Measurements from ENCODE around the gene ACACA.

Gene ACACA

DNA sequence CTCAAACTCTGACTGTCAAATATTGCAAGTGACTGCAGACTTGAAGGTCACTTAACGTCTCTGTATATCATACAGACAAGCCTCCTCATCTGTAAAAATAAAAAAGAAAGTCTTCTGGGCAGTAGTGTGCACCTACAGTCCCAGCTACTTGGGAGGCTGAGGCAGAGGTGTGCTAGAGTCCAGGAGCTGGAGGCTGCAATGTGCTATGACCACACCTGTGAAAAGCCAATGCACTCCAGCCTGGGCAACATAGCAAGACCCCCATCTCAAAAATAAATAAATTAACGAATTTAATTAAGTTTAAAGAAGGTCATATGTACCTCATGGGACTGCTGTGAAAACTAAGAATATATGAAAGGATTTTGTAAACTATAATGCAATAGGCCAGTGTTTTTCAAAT lies 65.8 kb downstream of the ACACA start:
- no peak for DNase-seq (ENCODE audit: low read depth)
- TF ChIP-seq, protein P1, sequence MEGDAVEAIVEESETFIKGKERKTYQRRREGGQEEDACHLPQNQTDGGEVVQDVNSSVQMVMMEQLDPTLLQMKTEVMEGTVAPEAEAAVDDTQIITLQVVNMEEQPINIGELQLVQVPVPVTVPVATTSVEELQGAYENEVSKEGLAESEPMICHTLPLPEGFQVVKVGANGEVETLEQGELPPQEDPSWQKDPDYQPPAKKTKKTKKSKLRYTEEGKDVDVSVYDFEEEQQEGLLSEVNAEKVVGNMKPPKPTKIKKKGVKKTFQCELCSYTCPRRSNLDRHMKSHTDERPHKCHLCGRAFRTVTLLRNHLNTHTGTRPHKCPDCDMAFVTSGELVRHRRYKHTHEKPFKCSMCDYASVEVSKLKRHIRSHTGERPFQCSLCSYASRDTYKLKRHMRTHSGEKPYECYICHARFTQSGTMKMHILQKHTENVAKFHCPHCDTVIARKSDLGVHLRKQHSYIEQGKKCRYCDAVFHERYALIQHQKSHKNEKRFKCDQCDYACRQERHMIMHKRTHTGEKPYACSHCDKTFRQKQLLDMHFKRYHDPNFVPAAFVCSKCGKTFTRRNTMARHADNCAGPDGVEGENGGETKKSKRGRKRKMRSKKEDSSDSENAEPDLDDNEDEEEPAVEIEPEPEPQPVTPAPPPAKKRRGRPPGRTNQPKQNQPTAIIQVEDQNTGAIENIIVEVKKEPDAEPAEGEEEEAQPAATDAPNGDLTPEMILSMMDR (IDR thresholded peaks at IDR 0.05; ENCODE audit: low read depth, low read length, missing control alignments) = no peak
- H3K4me3 ChIP-seq (ENCODE audit: low read depth, low read length) = no peak overlapping the region

DNA sequence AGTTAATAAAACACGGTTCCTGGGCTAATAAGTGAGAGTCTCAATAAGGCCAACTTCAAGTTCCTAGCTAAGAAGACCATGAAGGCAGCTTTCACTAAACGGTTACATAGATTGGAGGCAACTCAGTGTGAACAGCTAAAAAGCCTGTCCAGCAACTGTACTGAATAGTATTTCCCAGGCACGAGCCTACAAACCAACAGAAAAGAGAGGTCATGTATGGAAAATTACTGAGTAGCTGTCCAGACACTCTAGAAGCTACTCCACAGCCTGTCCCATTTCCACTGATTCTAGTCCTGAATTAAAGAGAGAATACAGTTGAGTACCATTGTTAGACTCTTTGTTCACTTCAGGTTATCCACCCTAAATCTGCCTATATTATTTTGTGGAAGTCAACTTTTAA lies 67.3 kb downstream of the ACACA start:
- H3K4me3 ChIP-seq (ENCODE audit: low read depth, low read length) = no peak overlapping the region
- TF ChIP-seq, protein P1 (IDR thresholded peaks at IDR 0.05; ENCODE audit: low read depth, low read length, missing control alignments) = no peak
- DNase-seq (ENCODE audit: low read depth) = no peak

DNA sequence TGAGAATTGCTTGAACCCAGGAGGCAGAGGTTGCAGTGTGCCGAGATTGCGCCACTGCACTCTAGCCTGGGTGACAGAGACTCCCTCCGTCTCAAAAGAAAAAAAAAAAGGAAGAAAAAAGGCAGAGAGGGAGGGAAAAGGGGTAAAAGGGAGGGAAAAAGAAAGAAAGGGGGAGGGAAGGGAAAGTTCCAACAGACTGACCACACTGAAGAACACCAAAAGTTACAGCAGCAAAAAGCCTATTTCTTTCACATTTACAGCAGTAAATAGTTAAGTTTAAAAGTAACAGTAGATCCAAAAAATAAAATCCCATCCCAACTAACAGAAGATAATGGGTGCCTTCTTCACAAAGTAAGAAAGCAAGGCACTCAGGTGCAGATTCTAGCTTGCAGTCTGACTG lies 67.8 kb downstream of the ACACA start:
- TF ChIP-seq, protein P1 (IDR thresholded peaks at IDR 0.05; ENCODE audit: low read depth, low read length, missing control alignments) = no peak
- no peak overlapping the region for H3K4me3 ChIP-seq (ENCODE audit: low read depth, low read length)
- no peak for DNase-seq (ENCODE audit: low read depth)

GRCh38 chr17:37327341-37328090 lies 79.1 kb downstream of the ACACA start:
- TF ChIP-seq, protein P1 (IDR thresholded peaks at IDR 0.05; ENCODE audit: low read depth, low read length, missing control alignments) = no peak
- no peak overlapping the region for H3K4me3 ChIP-seq (ENCODE audit: low read depth, low read length)
- no peak for DNase-seq (ENCODE audit: low read depth)

GRCh38 chr17:37322826-37323561 lies 83.6 kb downstream of the ACACA start:
- H3K4me3 ChIP-seq (ENCODE audit: low read depth, low read length) = no peak overlapping the region
- DNase-seq (ENCODE audit: low read depth) = no peak
- TF ChIP-seq, protein P1 (IDR thresholded peaks at IDR 0.05; ENCODE audit: low read depth, low read length, missing control alignments) = no peak

DNA sequence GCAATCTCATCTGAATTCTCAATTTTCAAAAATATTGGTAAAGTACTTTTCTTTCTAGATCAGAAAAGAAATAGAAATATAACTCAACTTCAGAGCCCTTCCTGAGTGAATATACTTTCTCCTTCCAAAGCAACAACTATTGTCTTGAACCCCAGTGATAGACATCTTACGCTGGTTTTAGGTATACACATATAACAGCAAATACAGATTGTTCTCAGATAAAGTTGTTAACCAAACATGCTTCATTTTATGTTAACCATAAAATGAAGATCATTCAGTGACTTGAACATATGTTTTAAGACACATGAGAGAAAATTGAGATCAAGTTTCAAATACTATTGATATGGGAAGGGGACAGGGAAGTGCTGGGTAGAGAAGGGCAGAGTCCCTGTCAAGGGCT lies 84.5 kb downstream of the ACACA start:
- H3K4me3 ChIP-seq (ENCODE audit: low read depth, low read length) = no peak overlapping the region
- TF ChIP-seq, protein P1 (IDR thresholded peaks at IDR 0.05; ENCODE audit: low read depth, low read length, missing control alignments) = no peak
- DNase-seq (ENCODE audit: low read depth) = no peak

Data from GM12864 (cell line).